GM19043 (cell line): ENCODE measurements around the gene MIP.
"Not testable (repeated sequence)": the region's sequence is repeated elsewhere in the genome, so short reads cannot be mapped to it uniquely, and the experiment has no call there.

ENCODE experiments used
- ATAC-seq: cut with Tn5 transposase; IDR thresholded peaks from one replicate; pipeline ENCODE4 v1.9.1; 2021; ENCODE audit warnings: low read depth; ENCODE audit not compliant: unreplicated experiment

The MIP gene

GRCh38 chr12:56411781-56412639 is 42.4 kb downstream of the MIP start:
- ATAC-seq: no peak

- ATAC-seq: no peak
Measured at GRCh38 chr12:56410768-56411167, 43.7 kb downstream of the MIP start.

DNA sequence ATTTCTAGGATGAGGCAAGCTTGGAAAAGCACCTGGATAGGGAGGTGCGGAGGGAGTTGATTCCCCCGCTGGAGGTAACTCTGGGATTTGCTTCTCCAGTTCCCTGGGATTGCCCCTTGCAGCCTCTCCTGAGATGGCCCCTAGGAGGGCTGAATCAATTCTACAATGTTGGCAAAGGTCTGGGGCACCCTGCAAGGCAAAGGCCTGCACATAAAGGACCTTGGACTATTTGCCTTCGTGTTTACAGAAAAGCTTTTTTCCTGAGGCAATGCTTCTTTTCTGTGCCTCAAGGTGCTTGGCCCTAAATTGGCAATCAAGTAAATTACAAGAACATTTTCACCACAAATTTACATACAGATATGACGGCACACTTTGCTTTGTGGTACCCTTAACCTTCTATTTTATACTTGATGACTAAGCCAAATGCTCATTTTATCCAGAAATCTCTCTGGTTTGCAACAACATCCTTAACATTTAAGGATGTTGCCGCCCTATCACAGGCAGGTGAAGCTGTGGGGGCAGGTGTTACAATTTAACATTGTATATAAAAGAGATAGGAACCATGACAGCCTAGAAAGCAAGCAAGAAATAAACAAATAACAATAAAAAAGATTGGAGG is 45.5 kb downstream of the MIP start:
- no peak for ATAC-seq

DNA sequence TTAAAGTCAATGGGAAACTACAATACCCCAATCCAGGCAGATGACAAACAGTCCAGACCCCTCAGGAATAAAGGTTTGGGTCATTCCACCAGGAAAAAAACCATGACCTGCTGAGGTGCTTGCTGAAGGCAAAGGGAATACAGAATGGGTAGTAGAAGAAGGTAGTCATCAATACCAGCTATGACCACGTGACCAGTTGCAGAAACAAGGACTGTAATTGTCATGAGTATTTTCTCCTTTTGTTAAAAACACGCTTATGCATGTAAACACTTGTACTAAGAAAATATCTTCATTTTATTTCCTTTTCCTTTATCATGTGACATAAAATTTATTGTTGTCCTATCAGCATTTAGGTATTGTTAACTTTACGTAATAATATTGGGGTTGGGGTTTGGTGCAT is 50.2 kb downstream of the MIP start:
- not testable (repeated sequence) for ATAC-seq

GRCh38 chr12:56401612-56402011 is 52.8 kb downstream of the MIP start:
- not testable (repeated sequence) for ATAC-seq

DNA sequence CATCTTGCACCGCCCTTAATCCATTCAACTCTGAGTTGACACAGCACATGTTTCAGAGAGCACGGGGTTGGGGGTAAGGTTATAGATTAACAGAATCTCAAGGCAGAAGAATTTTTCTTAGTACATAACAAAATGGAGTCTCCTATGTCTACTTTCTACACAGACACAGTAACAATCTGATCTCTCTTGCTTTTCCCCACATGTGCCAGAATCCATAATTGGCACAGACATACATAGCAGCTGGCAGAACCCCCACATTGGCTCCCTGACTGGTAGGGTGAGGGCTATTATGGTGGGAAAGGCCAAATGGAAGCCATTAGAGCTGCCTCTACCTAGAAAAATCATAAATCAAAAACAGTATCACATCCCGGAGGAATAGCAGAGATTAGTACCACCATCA is 53.3 kb downstream of the MIP start:
- not testable (repeated sequence) for ATAC-seq
